Suppressor macrophage treated with lipopolysaccharide for 1 hour (primary cell): ENCODE results near the gene HLA-DMA.
A peak's percentile ranks its signal among the peaks of the same experiment; 100 is the strongest.

Experiments
- DNase-seq, 3 donors: peaks; one replicate each; pipeline ENCODE4 v3.0.0-alpha.2; 2020 to 2022

The HLA-DMA gene

GRCh38 chr6:32932132-32932868, 20.6 kb downstream of the HLA-DMA start:
- no peak for DNase-seq

DNA sequence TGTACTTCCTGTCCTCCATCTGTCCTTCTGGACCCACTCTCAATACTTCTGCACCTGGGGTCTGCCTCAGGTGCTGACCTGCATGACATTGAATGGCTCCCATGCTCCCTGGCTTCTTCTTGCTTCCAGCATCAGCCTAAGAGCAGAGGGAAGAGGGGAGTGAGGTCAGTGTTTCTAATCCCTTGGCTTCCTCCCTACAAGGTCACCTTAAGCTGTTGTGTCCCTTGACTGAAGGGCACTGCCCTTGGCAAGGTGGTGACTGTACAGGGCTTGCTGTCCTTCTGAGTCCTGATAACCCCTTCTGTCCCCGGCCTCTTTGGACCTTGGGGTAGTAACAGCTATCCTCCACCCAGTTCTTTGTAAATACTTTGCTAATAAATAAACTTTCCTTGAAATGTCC, 21.7 kb downstream of the HLA-DMA start:
- DNase-seq = no peak

GRCh38 chr6:32922083-32922482, 30.8 kb downstream of the HLA-DMA start:
- no peak for DNase-seq

GRCh38 chr6:32920715-32921114, 32.2 kb downstream of the HLA-DMA start:
- DNase-seq = peak in 1 of 3 donors; percentile 41

DNA sequence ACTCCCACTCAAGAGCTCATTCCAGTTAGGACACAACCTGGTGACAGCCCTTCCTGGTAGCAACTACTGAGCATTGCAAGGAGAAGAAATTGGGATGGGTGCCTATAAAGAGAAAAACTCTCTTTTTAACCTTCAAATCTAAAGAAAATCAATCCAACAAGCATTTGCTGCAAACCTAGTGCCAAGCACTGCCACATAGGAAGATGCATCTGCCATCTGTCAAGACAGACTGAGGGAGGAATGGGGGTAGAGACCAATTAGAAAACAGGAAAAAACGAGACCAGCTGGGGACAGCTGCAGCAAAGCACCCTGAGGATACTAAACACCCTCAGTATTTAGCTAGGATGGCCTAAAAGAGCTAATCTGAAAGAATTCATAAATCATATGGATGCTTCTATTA, 39.9 kb downstream of the HLA-DMA start:
- no peak for DNase-seq

GRCh38 chr6:32908897-32909296, 44.0 kb downstream of the HLA-DMA start:
- no peak for DNase-seq

- no peak for DNase-seq
These were observed 46.4 kb downstream of the HLA-DMA start for GRCh38 chr6:32906539-32906938.

DNA sequence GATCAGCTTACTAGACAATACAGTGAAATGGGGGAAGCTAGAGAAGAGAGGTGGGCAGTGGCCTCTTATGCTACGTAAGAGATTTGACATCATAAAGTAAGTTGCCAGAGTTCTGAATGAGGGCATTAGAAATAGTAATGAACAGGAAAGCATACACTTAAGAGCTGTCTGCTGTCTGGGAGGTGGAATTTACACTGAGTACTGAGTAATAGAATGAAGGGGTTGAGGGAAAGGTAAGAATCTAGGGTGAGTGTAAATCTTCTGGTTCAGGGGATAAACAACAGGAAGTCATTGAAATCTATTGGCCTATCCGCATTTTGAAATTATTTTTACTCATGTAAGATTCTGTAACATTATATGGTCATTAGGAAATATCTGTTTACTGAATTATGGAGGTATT, 47.8 kb downstream of the HLA-DMA start:
- DNase-seq = no peak

DNA sequence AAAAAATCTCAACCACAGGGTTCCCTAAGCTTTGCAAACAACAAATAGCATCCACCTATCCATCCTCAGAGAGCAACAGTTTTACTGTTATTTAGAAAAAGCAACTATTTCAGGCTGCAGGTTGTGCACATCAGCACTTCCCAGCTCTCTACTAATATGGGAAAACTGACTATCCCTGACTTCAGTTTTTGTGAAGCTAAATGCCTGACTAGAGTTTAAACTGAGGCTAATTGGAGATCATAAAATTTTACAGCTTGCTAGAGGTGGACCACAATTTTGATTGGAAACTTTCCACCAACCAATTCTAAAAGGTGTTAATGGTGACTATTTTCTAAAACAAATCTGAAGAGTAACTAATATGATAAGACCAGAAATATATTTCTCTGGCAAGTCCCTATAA, 48.9 kb downstream of the HLA-DMA start:
- DNase-seq = no peak
